Spleen (tissue), 11 donors: ENCODE results near the gene NXPH4. TPM values are rescaled to one million over a fixed set of nuclear protein-coding genes. Genes with fewer than 3 reads are reported as not detected.

Experiments used
- DNase-seq: peaks from one replicate; pipeline ENCODE4 v3.0.0-alpha.2; 2020
- H3K27ac ChIP-seq, 8 donors: fragments of 200-600 bp; sonication (generic) in 7 of 8; 1 replicate in 4 of 8; 2 replicates in 4 of 8; pipeline versions ENCODE4 v1.5.0 to v1.8.0; 2016 to 2021; ENCODE audit warnings: inconsistent platforms in 4 of 8, mild to moderate bottlenecking in 4 of 8, moderate library complexity in 1 of 8
- H3K27me3 ChIP-seq, 7 donors: fragments of 200-600 bp; sonication (generic) in 6 of 7; replicated peaks in 1 of 7; 1 replicate in 4 of 7; 2 replicates in 3 of 7; pipeline versions ENCODE4 v1.5.0 to v1.8.0; 2016 to 2021; ENCODE audit warnings: inconsistent platforms in 3 of 7, mild to moderate bottlenecking in 1 of 7
- H3K36me3 ChIP-seq, 6 donors: fragments of 200-600 bp; sonication (generic) in 5 of 6; 1 replicate in 4 of 6; 2 replicates in 2 of 6; pipeline versions ENCODE4 v1.5.0 to v1.8.0; 2016 to 2021; ENCODE audit warnings: inconsistent platforms in 2 of 6
- H3K4me1 ChIP-seq, 6 donors: fragments of 200-600 bp; sonication (generic) in 5 of 6; 1 replicate in 3 of 6; 2 replicates in 3 of 6; pipeline versions ENCODE4 v1.5.0 to v1.8.0; 2016 to 2021; ENCODE audit warnings: inconsistent platforms in 3 of 6
- H3K4me3 ChIP-seq, 8 donors: fragments of 200-600 bp; sonication (generic) in 7 of 8; 1 replicate in 4 of 8; 2 replicates in 4 of 8; pipeline versions ENCODE4 v1.5.0 to v1.8.0; 2016 to 2021; ENCODE audit warnings: inconsistent platforms in 4 of 8, mild to moderate bottlenecking in 4 of 8, moderate library complexity in 2 of 8
- H3K9me3 ChIP-seq, 8 donors: fragments of 200-600 bp; sonication (generic) in 7 of 8; 1 replicate in 4 of 8; 2 replicates in 4 of 8; pipeline versions ENCODE4 v1.5.0 to v1.8.0; 2016 to 2021; ENCODE audit warnings: inconsistent platforms in 4 of 8
- POLR2A ChIP-seq, 3 donors: fragments of 450-650 bp; IDR thresholded peaks; one replicate each; pipeline ENCODE4 v1.5.1; 2017; ENCODE audit warnings: antibody characterized with exemption in 3 of 3, mild to moderate bottlenecking in 1 of 3
- POLR2AphosphoS5 ChIP-seq, 3 donors: sonication (generic); formaldehyde crosslinking; IDR thresholded peaks; one replicate each; pipeline ENCODE4 v1.5.1; 2017; ENCODE audit warnings: antibody characterized with exemption in 3 of 3
- WGBS, 5 donors: extraction: QIAGEN DNeasy Blood & Tissue Kit in 3 of 5; methylation state at CpG; one replicate each; pipeline versions ENCODE4 v1.1.5 to v1.1.7; 2013 to 2018; 5-methylcytosine and 5-hydroxymethylcytosine counted together
- intact Hi-C: fragments of 100-400 bp; cut with DNase I; formaldehyde crosslinking; loops from one replicate; pipeline ENCODE4 v1.15.0; 2023; ENCODE audit warnings: low total_unique reads
- polyA plus RNA-seq, 3 donors: library from polyadenylated mRNA; stranded (reverse); fragments of 200-250 nt; gene quantifications; one replicate each; pipeline ENCODE4 v1.2.1, GENCODE V29; 2013
- total RNA-seq, 7 donors: library from RNA; depleted of rRNA in 3 of 7; stranded (reverse); fragments of >200 nt in 3 of 7; fragmentation: NEBNext Ultra II Directional in 4 of 7; extraction: Animal tissue kit (Norgen Biotek cat#: 25700) in 4 of 7; gene quantifications; one replicate each; pipeline versions ENCODE4 v1.1.0 to v1.2.1, GENCODE V29; 2016 to 2021
- TF ChIP-seq, protein P1 (sequence below), 11 experiments: fragments of 200-600 bp in 7 of 11; fragments of 450-650 bp in 4 of 11; sonication (generic) in 4 of 11; IDR thresholded peaks in 8 of 11; conservative IDR thresholded peaks in 3 of 11; 1 replicate in 7 of 11; 2 replicates in 4 of 11; pipeline versions ENCODE4 v1.4.0 to v1.8.0; 2016 to 2021; ENCODE audit warnings: antibody characterized with exemption in 11 of 11, inconsistent platforms in 4 of 11, mild to moderate bottlenecking in 1 of 11
- donor health status: healthy with polysubstance abuse.
- donor health status: DM: no; HTN: no; CAD: no; lungs with moderate emphysema.
- donor health status: DM: no; HTN: no; CAD: no.
- donor health status: Bipolar disorder and iron deficiency.
- donor health status: healthy.
- donor health status: DM: no; HTN: no; CAD: no.
- donor health status: DM: yes; HTN: yes; CAD: no.

Gene NXPH4
- total and polyA plus RNA-seq, 10 donors = 0.11 to 0.60 (median 0.23) TPM; not detected in 4

DNA sequence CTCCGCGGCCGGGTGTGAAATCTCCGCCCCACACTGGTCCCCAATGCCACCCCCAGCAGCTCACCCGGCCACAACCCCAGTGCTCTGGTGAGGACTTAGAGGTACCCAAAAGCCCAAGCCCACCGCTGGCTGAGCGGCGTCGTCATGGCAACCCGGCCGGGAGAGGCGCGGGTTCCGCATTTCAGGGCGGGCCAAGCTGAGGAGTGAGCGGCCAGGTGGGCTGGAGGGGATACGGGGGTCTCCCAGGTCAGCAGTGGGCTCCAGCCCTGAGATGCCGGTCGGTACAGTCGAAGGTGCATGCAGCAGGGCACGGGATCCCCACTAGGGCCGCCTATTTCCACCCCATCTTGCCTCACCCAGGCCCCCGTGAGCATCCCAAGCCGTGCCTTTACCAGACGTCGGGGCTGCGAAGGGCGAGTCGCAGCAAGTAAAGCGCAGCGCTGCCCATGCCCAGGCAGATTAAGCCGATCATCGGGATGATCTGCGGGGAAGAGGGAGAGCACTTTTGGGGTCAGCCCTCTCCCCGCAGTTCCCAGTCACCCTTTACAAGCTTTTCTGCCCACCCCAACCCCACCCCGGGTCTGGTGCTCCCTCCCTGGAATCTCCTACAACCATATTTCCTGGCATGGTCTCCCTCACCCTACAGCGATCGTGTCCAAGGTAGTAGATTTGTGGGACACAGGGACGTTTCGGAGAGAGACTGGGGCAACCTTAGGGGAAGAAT lies 19.8 kb downstream of the NXPH4 start:
- peak overlapping the region in 7 of 8 donors; percentile 27 to 88 (median 78) for H3K27ac ChIP-seq
- peaks cover 0 to 44% (median 30%) of the 10 kb centered on the region in 6 donors for H3K36me3 ChIP-seq
- WGBS, 5 donors = 8 to 22% (median 14%) methylated on average over 18 to 40 of the region's 40 CpGs
- TF ChIP-seq POLR2AphosphoS5 (IDR thresholded peaks at IDR 0.05) (peak in 1 of 3 donors; percentile 67), POLR2A (IDR thresholded peaks at IDR 0.05) (no peak)
- H3K4me3 ChIP-seq = peak overlapping the region in 7 of 8 donors; percentile 28 to 61 (median 33)
- peaks cover 0 to 64% (median 53%) of the 10 kb centered on the region in 7 donors for H3K27me3 ChIP-seq
- H3K4me1 ChIP-seq = peaks cover 46 to 100% (median 87%) of the 10 kb centered on the region in 6 donors
- intact Hi-C loops = no loop called here
- H3K9me3 ChIP-seq = no peaks in the 10 kb centered on the region
- peak; percentile 84 for DNase-seq

DNA sequence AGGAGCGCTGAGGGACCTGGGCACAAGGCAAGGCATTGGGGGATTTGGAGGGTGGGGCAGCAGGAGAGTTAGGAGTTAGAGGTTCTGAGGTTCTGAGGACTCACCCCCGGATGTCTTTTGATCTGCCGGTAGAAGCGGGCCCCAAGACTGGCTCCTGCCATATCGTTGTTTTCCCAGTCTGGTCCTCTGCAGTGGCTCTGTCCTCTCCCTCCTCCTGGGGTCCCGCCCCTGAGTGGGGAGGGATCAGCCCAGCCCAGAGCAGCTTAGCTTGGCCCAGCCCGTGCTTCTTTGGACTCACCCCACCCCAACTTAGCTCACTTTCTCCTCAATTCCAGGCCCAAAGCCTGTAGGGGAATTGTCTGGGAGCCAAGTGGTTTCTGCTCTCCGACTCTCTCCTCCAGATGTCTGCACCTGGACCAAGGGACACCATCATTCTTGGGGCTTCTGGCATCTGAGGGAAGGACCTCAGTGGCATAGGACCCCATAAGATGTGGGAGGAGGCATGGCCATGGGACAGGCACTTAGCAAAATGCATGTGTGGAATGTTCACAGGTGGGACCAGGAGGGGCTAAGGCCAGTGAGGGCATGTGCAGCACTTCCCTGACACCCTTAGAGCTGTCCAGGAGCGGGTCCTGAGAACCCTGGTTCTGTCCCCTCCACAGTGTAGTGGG lies 20.5 kb downstream of the NXPH4 start:
- Histone ChIP-seq H3K9me3 (no peaks in the 10 kb centered on the region), H3K27ac (peak overlapping the region in 6 of 8 donors; percentile 27 to 88 (median 80)), H3K27me3 (peaks cover 0 to 71% (median 60%) of the 10 kb centered on the region in 7 donors), H3K4me3 (peak overlapping the region in 7 of 8 donors; percentile 28 to 61 (median 33)), H3K4me1 (peaks cover 52 to 100% (median 89%) of the 10 kb centered on the region in 6 donors), H3K36me3 (peaks cover 0 to 37% (median 24%) of the 10 kb centered on the region in 6 donors)
- TF ChIP-seq, protein P1, sequence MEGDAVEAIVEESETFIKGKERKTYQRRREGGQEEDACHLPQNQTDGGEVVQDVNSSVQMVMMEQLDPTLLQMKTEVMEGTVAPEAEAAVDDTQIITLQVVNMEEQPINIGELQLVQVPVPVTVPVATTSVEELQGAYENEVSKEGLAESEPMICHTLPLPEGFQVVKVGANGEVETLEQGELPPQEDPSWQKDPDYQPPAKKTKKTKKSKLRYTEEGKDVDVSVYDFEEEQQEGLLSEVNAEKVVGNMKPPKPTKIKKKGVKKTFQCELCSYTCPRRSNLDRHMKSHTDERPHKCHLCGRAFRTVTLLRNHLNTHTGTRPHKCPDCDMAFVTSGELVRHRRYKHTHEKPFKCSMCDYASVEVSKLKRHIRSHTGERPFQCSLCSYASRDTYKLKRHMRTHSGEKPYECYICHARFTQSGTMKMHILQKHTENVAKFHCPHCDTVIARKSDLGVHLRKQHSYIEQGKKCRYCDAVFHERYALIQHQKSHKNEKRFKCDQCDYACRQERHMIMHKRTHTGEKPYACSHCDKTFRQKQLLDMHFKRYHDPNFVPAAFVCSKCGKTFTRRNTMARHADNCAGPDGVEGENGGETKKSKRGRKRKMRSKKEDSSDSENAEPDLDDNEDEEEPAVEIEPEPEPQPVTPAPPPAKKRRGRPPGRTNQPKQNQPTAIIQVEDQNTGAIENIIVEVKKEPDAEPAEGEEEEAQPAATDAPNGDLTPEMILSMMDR (IDR thresholded peaks at IDR 0.05 in 8 of 11, conservative IDR thresholded peaks at IDR 0.05 in 3 of 11) = no peak
- no peak for TF ChIP-seq POLR2A (IDR thresholded peaks at IDR 0.05)
- TF ChIP-seq POLR2AphosphoS5 (IDR thresholded peaks at IDR 0.05) = peak in 1 of 3 donors; percentile 50
- intact Hi-C loops = no loop called here
- peak; percentile 74 for DNase-seq
- 23 to 31% (median 28%) methylated on average over 9 of the region's 9 CpGs for WGBS, 5 donors

DNA sequence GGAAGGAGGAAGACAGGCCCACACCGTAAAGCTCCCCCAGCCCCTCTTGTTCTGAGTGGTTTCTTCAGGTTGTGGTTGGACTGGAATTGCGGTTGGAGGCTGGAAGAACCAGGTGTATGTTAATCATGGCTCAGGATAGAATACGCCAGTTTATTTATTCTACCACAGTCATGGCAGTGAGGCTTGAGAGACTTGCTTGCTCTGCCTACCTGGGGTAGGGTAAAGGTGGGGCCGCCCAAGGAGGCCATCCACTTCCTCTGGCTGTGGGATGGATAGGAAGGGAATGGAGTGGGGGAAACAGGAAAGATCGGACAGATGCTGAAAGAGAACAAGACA lies 21.0 kb downstream of the NXPH4 start:
- DNase-seq = no peak
- Histone ChIP-seq H3K27ac (peak overlapping the region in 2 of 8 donors; percentile 45 to 88), H3K4me3 (peak overlapping the region in 2 of 8 donors; percentile 49 to 77), H3K36me3 (peaks cover 0 to 32% (median 19%) of the 10 kb centered on the region in 6 donors), H3K9me3 (no peaks in the 10 kb centered on the region), H3K27me3 (peaks cover 0 to 76% (median 65%) of the 10 kb centered on the region in 7 donors), H3K4me1 (peaks cover 56 to 100% (median 91%) of the 10 kb centered on the region in 6 donors)
- intact Hi-C loops = no loop called here
- TF ChIP-seq POLR2A (IDR thresholded peaks at IDR 0.05) (no peak), POLR2AphosphoS5 (IDR thresholded peaks at IDR 0.05) (no peak)
- TF ChIP-seq, protein P1 (IDR thresholded peaks at IDR 0.05 in 8 of 11, conservative IDR thresholded peaks at IDR 0.05 in 3 of 11) = no peak
- WGBS, 5 donors = 35 to 46% (median 41%) methylated on average over 5 of the region's 5 CpGs

DNA sequence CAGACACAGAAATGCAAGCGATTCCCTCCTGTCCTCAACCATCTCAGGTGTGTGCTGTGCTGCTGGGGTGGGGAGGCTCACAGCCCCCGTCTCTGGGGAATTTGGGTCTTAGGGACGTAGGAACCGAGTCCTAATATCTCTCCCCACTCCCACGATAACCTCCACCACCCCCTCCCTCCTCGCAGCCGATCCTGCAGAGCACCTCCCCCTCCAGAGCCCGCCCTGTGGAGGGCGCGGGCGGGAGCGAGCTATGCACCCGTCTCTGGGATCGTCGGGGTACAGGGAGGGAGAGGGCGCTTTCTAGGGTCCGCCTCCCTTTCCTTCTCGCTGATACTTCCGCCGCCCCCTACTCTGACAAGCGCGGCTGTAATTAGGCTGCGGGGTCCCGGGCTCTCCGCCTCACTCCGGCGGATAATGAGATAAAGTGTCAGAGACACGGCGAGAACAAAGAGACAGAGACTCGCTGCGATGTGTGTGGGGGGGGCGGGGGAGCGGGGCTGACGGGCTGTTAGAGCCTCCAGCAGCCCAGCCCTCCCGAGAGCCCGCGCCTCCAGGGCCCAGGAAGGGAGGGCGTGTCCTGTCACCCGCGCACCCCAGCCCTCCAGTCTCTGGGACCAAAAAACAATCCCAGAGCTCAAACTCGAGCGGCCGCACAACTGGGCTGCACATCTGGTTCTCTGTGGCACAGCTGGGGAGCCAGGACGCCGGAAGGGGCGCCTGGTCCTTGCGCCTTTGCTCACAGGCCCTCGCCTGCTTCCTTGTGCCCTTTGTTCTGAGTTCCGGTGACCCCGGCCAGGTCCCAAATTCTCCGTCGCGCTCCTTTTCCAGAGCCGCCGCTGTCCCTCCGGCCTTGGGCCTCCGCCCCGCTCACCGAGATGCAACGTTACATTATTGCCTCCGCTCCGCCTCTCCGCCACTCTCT lies 21.6 kb downstream of the NXPH4 start:
- no peak for TF ChIP-seq POLR2A (IDR thresholded peaks at IDR 0.05)
- TF ChIP-seq, protein P1 (IDR thresholded peaks at IDR 0.05 in 8 of 11, conservative IDR thresholded peaks at IDR 0.05 in 3 of 11) = no peak
- TF ChIP-seq POLR2AphosphoS5 (IDR thresholded peaks at IDR 0.05) = no peak
- H3K27me3 ChIP-seq = peaks cover 0 to 82% (median 71%) of the 10 kb centered on the region in 7 donors
- peak overlapping the region in 4 of 8 donors; percentile 14 to 45 (median 21) for H3K27ac ChIP-seq
- DNase-seq = peak; percentile 81
- H3K9me3 ChIP-seq = no peaks in the 10 kb centered on the region
- intact Hi-C loops = loop anchor here (2.0 kb wide), 1 partner anchor 21 kb away; the partner anchor contains the start of gene NXPH4
- WGBS, 5 donors = 4 to 7% (median 6%) methylated on average over 53 to 63 of the region's 63 CpGs
- peaks cover 0 to 25% (median 12%) of the 10 kb centered on the region in 6 donors for H3K36me3 ChIP-seq
- H3K4me1 ChIP-seq = peaks cover 62 to 100% (median 94%) of the 10 kb centered on the region in 6 donors
- H3K4me3 ChIP-seq = peak overlapping the region; percentile 16 to 77 (median 51)
